Subcutaneous adipose tissue (tissue), 4 donors: ENCODE results near the gene ZBTB5. TPM values are rescaled to one million over a fixed set of nuclear protein-coding genes. Genes with fewer than 3 reads are reported as not detected.

Source experiments
- CTCF ChIP-seq: fragments of 450-650 bp; IDR thresholded peaks from one replicate; pipeline ENCODE4 v1.5.1; 2016; ENCODE audit warnings: low read depth, mild to moderate bottlenecking, control low read depth, antibody characterized with exemption, moderate library complexity
- total RNA-seq, 4 donors: library from RNA; depleted of rRNA; stranded (reverse); fragments of >200 nt; gene quantifications; one replicate each; pipeline ENCODE4 v1.1.0, GENCODE V29; 2016

The ZBTB5 gene
- total RNA-seq, 4 donors from 2014 or later: 6.0 to 9.0 (median 7.7) TPM

- no peak for TF ChIP-seq CTCF
Observed at GRCh38 chr9:37399336-37399735, 65.9 kb downstream of the ZBTB5 start.

GRCh38 chr9:37398464-37399025 lies 66.7 kb downstream of the ZBTB5 start:
- no peak for TF ChIP-seq CTCF

- TF ChIP-seq CTCF: no peak
Observed at GRCh38 chr9:37395663-37396062, 69.6 kb downstream of the ZBTB5 start.

- TF ChIP-seq CTCF: no peak
Observed at GRCh38 chr9:37395229-37395628, 70.0 kb downstream of the ZBTB5 start.

GRCh38 chr9:37392272-37392671 lies 73.0 kb downstream of the ZBTB5 start:
- TF ChIP-seq CTCF: no peak

- TF ChIP-seq CTCF: no peak
Observed at GRCh38 chr9:37390759-37391158, 74.5 kb downstream of the ZBTB5 start.

Other genes with a start within 250 kb of the ZBTB5 start
- 100 to 1,000 TPM in 3 of 4 donors, 10 to 100 TPM in 1; 99.0 to 186 (median 119) TPM for gene GRHPR, start 42.8 kb downstream of the ZBTB5 start, total RNA-seq
- gene POLR1E, start 20.5 kb upstream of the ZBTB5 start, total RNA-seq: 10 to 100 TPM; 22.9 to 38.6 (median 27.5) TPM
- gene FBXO10, start 110.9 kb upstream of the ZBTB5 start, total RNA-seq: 1 to 10 TPM; 4.5 to 5.7 (median 5.6) TPM
- 100 to 1,000 TPM in 1 of 4 donors, 10 to 100 TPM in 3; 58.4 to 113 (median 65.9) TPM for gene TOMM5, start 127.1 kb upstream of the ZBTB5 start, total RNA-seq
- 1 to 10 TPM in 1 of 4 donors, under 1 TPM in 3; 0.19 to 1.0 (median 0.27) TPM for gene FRMPD1, start 185.5 kb upstream of the ZBTB5 start, total RNA-seq